ENCODE data around the gene CTSD. TPM values are rescaled to one million over a fixed set of nuclear protein-coding genes. Genes with fewer than 3 reads are reported as not detected.
A peak's percentile ranks its signal among the peaks of the same experiment; 100 is the strongest.

Gene CTSD
- total RNA-seq, 6 donors from 2014 or later, result 993 to 3,355 (median 2,221) TPM

DNA sequence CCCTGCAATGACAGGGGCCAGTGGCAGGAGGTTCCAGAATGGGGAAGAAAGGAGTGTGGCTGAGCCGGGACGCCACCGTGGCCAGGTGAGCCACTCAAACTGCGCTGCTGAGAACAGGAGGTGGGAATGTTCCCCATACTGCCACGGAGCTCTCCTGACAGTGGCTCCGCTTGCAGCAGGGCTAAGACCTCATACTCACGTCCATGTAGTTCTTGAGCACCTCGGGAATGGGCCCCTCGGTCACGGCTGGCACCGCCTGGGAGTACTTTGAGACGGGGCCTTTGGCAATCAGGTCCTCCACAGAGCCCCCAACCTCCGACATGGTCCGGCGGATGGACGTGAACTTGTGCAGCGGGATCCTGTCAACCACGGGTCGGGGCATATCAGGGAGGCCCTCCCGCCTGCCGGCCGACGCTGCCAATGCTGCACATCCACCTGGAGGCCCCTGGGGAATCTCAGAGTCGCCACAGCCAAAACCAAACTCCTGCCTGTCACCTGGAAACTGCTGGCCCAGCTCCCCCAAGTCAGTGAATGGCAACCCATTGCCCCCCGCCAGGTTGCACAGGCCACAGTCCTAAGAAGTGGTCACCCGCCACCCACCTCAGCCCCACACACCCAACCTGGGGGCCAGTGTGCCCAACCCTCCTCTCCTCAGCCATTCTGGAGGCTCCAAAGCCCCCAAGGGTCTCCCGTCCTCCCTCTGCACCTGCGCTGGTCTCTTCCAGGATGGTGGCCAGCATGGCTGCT, 2.4 kb downstream of the CTSD start:
- peaks cover 40 to 79% (median 74%) of the 10 kb centered on the region in 4 donors for H3K4me1 ChIP-seq
- ATAC-seq (ENCODE audit: low FRiP score in 2 of 2), result no peak
- TF ChIP-seq EP300 (IDR thresholded peaks at IDR 0.05), result no peak
- TF ChIP-seq CTCF (IDR thresholded peaks at IDR 0.05), result no peak
- no peak for TF ChIP-seq POLR2A (IDR thresholded peaks at IDR 0.05)
- no peak for TF ChIP-seq POLR2AphosphoS5 (IDR thresholded peaks at IDR 0.05)
- no peaks in the 10 kb centered on the region for H3K9me3 ChIP-seq
- WGBS, 2 donors, result 78 to 91% methylated on average over 11 to 28 of the region's 28 CpGs
- H3K4me3 ChIP-seq, result peak overlapping the region in 3 of 4 donors; percentile 96 to 99 (median 98)
- DNase-seq, result peak; percentile 21 to 64
- peak overlapping the region; percentile 90 to 97 (median 93) for H3K27ac ChIP-seq
- H3K36me3 ChIP-seq, result peaks cover 15 to 50% (median 49%) of the 10 kb centered on the region in 4 donors
- no peaks in the 10 kb centered on the region for H3K27me3 ChIP-seq

DNA sequence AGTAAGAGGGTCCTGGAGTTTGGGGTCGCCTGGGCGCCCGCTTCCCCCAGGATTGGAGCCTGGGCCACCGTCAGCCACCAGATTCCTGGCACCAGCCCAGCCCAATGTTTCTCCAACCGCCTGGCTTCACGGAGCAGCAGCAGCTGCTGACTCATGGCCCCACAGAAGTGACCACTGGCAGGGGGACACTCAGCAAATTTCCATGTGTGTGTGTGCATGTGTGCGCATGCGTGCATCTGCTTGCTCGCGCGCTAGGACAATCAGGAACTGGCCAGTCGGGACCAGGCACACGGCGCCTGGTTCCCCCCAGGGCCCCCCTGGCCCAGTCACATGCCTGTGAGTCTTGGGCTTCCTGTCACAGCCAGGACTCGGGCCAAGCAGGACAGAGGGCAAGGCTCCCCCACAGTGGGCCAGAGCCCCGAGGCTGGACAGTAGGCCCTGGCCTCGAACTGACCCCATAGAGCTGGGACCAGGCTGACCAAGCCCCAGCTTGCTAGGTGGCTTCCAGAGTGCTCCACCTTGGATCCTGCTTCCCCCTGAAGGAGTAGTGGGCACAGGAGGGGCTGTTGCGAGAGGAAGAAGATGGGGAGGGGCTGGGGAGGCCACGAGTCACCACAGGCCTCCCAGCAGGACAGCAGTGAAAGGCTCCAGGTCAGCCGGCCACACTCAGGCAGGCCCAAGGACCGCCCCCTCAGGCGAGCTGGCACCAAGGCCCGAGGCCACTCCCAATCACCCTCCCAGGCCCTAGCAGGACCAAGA, 3.2 kb downstream of the CTSD start:
- WGBS, 2 donors, result 52 to 62% methylated on average over 10 to 14 of the region's 23 CpGs
- Histone ChIP-seq H3K4me3 (peak overlapping the region in 2 of 4 donors; percentile 96 to 99), H3K36me3 (peaks cover 15 to 56% (median 55%) of the 10 kb centered on the region in 4 donors), H3K9me3 (no peaks in the 10 kb centered on the region), H3K4me1 (peaks cover 45 to 87% (median 81%) of the 10 kb centered on the region in 4 donors), H3K27ac (peak overlapping the region; percentile 90 to 97 (median 93)), H3K27me3 (no peaks in the 10 kb centered on the region)
- TF ChIP-seq POLR2A (IDR thresholded peaks at IDR 0.05) (peak in 1 of 4 donors; percentile 68), EP300 (IDR thresholded peaks at IDR 0.05) (peak in 2 of 4 donors; percentile 71 to 95), CTCF (IDR thresholded peaks at IDR 0.05) (no peak), POLR2AphosphoS5 (IDR thresholded peaks at IDR 0.05) (peak; percentile 68 to 79)
- ATAC-seq (ENCODE audit: low FRiP score in 2 of 2), result peak; percentile 45 to 66
- peak; percentile 88 to 89 for DNase-seq

DNA sequence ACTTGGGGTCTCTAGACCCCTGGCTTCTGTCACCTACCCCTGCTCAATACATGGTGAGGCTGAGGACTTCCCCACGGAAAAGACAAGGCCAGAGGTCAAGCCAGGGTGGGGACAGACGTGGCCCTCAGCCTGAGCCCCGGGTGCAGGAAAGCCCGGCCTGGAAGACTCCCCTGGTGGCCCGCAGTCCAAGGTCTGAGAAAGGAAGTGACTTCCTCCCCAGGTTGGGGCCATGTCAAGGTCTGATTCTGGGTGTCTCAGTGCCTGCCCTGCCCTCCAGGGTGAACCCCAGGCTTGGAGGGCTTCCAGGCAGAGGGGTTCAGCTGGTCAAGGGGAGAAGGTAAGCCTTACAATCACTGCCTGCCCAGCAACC, 3.9 kb downstream of the CTSD start:
- no peak for TF ChIP-seq EP300 (IDR thresholded peaks at IDR 0.05)
- no peak for TF ChIP-seq CTCF (IDR thresholded peaks at IDR 0.05)
- TF ChIP-seq POLR2A (IDR thresholded peaks at IDR 0.05), result no peak
- no peak for TF ChIP-seq POLR2AphosphoS5 (IDR thresholded peaks at IDR 0.05)
- Histone ChIP-seq H3K4me3 (peak overlapping the region in 2 of 4 donors; percentile 30 to 96), H3K27ac (peak overlapping the region; percentile 68 to 97 (median 93)), H3K36me3 (peaks cover 15 to 63% (median 60%) of the 10 kb centered on the region in 4 donors), H3K4me1 (peaks cover 45 to 93% (median 83%) of the 10 kb centered on the region in 4 donors), H3K9me3 (no peaks in the 10 kb centered on the region), H3K27me3 (no peaks in the 10 kb centered on the region)
- 55% methylated on average over 5 of the region's 5 CpGs; no CpG with 5 or more reads in 1 of the 2 donors for WGBS, 2 donors
- peak; percentile 41 to 42 for DNase-seq
- ATAC-seq (ENCODE audit: low FRiP score in 2 of 2), result no peak

- Histone ChIP-seq H3K27ac (peak overlapping the region; percentile 68 to 97 (median 93)), H3K4me3 (peak overlapping the region in 2 of 4 donors; percentile 30 to 96), H3K9me3 (no peaks in the 10 kb centered on the region), H3K36me3 (peaks cover 15 to 69% (median 64%) of the 10 kb centered on the region in 4 donors), H3K27me3 (no peaks in the 10 kb centered on the region), H3K4me1 (peaks cover 42 to 92% (median 80%) of the 10 kb centered on the region in 4 donors)
- 88 to 90% methylated on average over 16 to 22 of the region's 23 CpGs for WGBS, 2 donors
- TF ChIP-seq POLR2A (IDR thresholded peaks at IDR 0.05) (no peak), CTCF (IDR thresholded peaks at IDR 0.05) (no peak), EP300 (IDR thresholded peaks at IDR 0.05) (no peak), POLR2AphosphoS5 (IDR thresholded peaks at IDR 0.05) (no peak)
- ATAC-seq (ENCODE audit: low FRiP score in 2 of 2), result no peak
- peak; percentile 25 to 68 for DNase-seq
Measured at GRCh38 chr11:1759151-1759850, 4.4 kb downstream of the CTSD start.
